Urothelium cell line (cell line): Measurements from ENCODE around the gene PTPRG.
"Not testable (repeated sequence)": the region's sequence is repeated elsewhere in the genome, so short reads cannot be mapped to it uniquely, and the experiment has no call there.

Experiments used
- DNase-seq: peaks from one replicate; pipeline ENCODE4 v3.0.0; 2011; ENCODE audit warnings: low spot score, mixed read lengths
- FAIRE-seq: peaks from 2 replicates; lab custom pipeline; 2011; peaks lifted over from hg19 to GRCh38; lab: Jason Lieb, UNC

Gene PTPRG

DNA sequence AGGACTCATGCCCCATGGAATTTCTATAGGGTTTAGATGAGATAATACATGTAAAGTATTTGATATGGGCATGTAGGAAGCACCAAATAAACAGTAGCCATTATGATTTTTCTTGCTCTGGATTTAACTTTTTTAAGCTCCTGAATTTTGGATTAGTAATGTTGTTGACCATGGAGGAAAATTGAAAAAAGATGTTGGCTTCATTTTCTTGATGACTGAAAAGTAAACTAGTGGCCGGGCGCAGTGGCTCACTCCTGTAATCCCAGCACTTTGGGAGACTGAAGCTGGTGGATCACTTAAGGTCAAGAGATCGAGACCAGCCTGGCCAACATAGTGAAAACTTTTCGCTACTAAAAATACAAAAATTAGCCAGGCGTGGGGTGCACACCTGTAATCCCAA is 120.3 kb downstream of the PTPRG start:
- no peak for FAIRE-seq

DNA sequence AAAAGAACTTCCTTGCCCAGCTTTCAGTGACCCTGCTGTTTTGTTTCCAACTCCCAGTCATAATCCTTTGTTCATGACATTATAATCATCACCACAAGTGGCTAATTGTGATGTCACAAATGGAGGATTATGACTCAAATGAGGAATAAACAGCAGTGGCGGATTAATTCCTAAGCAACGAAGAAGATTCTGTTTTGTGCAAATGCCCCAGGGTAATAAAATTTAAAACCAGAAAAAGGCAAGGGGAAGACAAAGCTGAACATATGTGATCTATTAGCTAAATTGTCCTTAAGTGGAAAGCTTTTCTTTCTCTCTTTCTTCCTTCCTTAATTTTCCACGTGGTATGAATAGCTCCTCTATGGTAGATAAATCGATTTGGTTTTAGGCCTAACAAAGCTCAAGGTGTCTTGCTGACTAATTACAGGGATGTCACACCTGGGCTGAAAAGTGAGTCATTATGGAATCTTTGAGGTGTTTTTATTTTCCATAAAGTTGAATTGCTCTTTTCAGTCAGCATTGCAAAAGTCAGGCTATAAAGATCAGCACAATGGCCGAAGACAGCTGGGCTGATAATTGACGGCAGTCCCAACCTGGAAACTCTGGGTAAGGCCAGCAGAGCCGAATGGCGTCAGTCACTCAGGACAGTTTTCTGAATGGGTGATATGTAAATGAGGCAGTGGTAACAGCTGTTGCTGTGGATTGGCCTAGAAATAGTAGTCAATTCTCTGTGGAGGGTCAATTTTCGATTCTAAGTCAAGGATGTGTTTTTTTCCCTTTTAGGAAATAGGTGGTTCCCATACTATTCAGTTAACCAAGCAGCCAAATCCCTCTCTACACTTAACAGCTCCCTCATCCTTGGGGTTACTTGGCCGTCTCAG is 121.5 kb downstream of the PTPRG start:
- no peak for DNase-seq
- FAIRE-seq = no peak

More for the DNA sequence above, 120.3 kb downstream of the PTPRG start:
- no peak for DNase-seq

GRCh38 chr3:61683549-61684236 is 122.3 kb downstream of the PTPRG start:
- DNase-seq (no peak), FAIRE-seq (no peak)

DNA sequence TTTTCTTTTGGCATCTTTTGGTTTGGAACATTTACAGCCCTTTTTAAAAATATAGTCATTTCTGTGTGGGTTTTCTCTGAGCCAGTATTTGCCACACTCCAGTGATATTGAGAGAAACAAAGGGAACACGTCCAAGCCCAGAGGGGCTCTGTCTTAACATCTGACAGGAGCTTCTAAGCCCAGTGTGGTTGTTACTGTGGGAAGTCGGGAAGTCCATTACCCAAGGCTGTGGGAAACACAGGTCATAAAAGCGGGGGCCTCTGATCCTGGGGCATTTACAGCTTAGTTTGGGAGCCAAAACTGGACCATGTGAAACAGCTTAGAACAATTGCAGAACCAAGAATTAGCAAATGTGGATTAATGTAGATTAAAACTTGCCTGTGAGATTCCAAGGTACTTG is 123.0 kb downstream of the PTPRG start:
- DNase-seq (no peak), FAIRE-seq (no peak)

DNA sequence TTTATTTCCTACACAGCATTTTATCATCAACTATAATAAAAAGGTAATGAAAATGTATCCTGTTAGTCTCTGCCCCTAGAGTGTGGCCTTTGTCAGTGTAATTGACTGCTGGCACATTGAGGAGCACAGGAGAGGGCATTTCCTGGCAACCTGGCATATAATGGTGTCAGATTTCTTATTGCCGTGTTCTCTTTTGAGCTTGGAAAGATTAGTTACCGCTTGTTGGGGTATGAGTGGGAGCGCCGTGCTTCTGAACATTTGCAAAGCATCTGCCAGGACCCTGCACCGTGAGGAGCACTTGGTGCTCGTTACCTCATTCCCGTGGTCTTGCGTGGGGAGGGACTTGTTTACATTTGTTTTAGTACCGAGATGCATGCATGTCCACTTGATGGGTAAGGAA is 124.4 kb downstream of the PTPRG start:
- no peak for DNase-seq
- no peak for FAIRE-seq

DNA sequence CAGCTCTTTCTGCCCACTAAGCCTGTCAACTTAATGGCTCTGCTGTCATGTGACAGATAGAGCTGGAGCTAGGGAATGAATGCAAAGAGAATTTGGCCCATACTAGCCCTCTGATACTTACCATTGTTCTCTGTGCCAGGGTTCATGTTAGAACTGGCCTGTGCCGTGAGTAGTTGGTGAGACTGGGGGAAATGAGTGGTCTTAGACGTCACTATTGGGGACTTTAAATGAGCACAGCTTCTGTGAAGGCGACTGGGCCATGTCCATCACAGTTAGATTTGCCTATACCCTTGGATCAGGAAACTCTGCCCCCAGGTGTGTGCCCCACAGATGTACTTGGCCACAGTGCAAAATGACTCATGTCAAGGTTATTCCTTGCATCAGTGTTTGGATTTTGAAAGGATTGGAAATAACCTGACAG is 124.9 kb downstream of the PTPRG start:
- FAIRE-seq = no peak
- peak; percentile 40 for DNase-seq

DNA sequence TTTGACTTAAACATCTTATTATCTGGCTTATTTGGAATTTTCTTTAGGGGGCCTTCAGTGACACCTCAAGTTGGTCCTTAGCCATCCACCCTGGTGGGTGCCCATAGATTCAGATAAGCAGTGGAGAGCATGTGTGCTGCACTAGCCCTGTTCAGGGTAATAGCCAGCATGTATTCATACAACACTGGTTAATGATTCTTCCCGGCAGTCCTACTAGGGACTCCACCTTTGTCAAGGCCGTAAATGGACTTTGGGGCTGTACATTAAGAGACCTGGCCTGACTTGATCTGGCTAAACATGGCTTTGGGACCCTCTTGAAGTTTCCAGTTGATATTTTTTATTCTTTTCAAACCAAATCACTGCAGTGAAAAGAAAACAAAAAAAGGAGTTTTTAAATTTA is 125.8 kb downstream of the PTPRG start:
- no peak for FAIRE-seq
- DNase-seq = no peak

GRCh38 chr3:61687663-61688306 is 126.4 kb downstream of the PTPRG start:
- DNase-seq (no peak), FAIRE-seq (no peak)

- DNase-seq (no peak), FAIRE-seq (no peak)
Measured at GRCh38 chr3:61688307-61688984, 127.1 kb downstream of the PTPRG start.

DNA sequence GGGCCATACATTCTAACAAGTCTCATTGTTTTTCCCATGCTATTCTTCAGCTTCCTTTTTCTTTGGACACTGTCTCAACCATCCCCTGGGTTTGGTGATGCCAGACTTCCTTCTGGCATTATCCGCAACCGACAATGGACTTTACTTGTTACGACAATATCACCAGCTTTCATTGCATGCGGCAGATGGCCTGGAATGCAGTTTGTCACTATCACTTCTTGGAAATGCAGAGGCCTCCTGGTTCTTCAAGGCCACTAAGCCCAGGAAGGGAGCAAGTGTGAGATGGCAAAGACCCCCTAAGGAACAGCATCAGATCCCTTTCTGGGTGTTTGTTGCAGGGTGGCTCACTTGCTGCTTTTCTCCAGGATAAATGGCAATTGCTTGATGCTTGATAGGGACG is 128.6 kb downstream of the PTPRG start:
- FAIRE-seq (no peak), DNase-seq (no peak)

- no peak for DNase-seq
- no peak for FAIRE-seq
Measured at GRCh38 chr3:61691466-61691865, 130.1 kb downstream of the PTPRG start.

- FAIRE-seq (no peak), DNase-seq (no peak)
Measured at GRCh38 chr3:61697301-61697700, 135.9 kb downstream of the PTPRG start.

DNA sequence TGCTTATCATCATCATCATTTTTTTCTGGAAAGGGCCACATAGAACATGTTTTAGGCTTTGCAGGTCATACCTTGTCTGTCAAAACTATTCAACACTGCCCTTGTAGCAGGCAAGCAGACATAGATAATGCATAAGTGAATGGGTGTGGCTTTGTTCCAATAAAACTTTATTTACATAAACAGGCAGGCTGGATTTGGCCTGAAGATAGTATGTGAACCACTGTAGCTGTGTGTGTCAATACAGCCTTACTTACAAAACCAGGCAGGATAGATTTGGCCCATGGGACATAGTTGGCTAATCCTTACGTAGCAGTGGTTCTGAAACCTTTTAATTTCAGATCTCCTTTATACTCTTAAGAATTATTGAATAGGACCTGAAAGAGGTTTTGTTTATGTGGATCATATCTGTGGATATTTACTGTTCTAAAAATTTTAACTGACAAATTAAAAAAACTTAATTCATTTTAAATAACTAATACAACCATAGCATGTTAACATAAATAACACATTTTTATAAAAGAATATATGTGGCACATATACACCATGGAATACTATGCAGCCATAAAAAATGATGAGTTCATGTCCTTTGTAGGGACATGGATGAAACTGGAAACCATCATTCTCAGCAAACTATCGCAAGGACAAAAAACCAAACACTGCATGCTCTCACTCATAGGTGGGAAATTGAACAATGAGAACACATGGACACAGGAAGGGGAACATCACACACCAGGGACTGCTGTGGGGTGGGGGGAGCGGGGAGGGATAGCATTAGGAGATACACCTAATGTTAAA is 137.1 kb downstream of the PTPRG start:
- DNase-seq, FAIRE-seq: not testable (repeated sequence)

GRCh38 chr3:61699622-61700021 is 138.3 kb downstream of the PTPRG start:
- FAIRE-seq (no peak), DNase-seq (no peak)

DNA sequence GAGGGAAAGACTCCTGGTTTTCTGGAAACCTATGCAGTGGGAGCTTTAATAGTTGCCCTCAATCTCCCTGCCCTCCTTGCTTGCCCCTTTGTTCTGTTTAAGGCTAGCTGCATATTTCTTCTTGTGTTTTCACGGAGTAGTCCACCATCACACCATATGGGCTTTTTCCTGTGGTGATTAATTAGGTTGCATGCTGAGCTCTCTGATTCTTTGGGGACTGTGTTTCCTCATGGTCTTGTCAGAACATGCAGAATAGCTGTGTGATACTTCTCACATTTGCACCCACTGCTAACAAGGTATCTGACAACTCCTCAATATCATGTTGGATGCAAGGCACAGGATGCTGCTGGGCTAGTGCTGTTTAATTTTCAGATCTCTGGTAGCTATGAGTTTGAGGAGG is 139.6 kb downstream of the PTPRG start:
- FAIRE-seq = no peak

GRCh38 chr3:61702453-61702852 is 141.1 kb downstream of the PTPRG start:
- DNase-seq (no peak), FAIRE-seq (no peak)

More for the DNA sequence above, 139.6 kb downstream of the PTPRG start:
- no peak for DNase-seq

DNA sequence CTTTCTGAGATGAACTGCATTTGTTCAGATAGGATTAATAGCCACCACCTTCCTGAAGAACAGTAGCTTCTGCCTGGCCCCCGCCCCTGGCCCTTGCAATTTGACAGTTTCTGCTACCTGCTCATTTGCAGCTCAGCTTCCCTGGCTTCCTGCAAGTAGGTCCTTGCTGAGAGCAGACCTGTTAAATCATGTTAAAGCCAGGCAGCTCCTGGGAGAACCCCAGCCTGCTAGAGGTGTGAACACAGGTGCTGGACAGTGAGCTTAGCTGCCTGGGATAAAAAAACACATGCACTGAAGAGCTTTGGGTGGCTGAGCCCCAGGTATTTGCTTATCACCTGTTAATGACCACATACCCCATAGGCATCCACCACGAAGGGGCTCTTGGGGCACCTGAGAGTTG is 143.4 kb downstream of the PTPRG start:
- FAIRE-seq (no peak), DNase-seq (no peak)

DNA sequence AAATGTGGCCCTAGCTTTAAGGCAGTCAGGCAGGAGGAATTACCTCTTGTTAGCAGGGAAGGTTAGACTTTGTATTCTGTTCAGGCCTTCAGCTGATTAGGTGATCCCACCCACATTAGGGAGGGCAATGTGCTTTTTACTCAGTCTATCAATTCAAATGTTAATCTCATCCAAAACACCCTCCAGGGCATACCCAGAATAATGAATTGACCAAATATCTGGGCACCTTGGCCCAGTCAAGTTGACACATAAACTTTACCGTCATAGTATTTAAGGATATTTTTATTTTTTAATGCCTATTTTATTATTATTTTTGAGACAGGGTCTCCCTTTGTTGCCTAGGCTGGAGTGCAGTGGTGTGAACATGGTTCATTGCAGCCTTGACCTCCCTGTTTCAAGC is 146.1 kb downstream of the PTPRG start:
- FAIRE-seq = no peak

GRCh38 chr3:61710920-61711319 is 149.5 kb downstream of the PTPRG start:
- not testable (repeated sequence) for DNase-seq, FAIRE-seq

More for the DNA sequence above, 146.1 kb downstream of the PTPRG start:
- no peak for DNase-seq

GRCh38 chr3:61714225-61714624 is 152.9 kb downstream of the PTPRG start:
- FAIRE-seq = no peak
- DNase-seq = no peak
